ENCODE results near the gene NSF.

The NSF gene

GRCh38 chr17:46753776-46754175, 163.3 kb downstream of the NSF start:
- TF ChIP-seq, protein P1, sequence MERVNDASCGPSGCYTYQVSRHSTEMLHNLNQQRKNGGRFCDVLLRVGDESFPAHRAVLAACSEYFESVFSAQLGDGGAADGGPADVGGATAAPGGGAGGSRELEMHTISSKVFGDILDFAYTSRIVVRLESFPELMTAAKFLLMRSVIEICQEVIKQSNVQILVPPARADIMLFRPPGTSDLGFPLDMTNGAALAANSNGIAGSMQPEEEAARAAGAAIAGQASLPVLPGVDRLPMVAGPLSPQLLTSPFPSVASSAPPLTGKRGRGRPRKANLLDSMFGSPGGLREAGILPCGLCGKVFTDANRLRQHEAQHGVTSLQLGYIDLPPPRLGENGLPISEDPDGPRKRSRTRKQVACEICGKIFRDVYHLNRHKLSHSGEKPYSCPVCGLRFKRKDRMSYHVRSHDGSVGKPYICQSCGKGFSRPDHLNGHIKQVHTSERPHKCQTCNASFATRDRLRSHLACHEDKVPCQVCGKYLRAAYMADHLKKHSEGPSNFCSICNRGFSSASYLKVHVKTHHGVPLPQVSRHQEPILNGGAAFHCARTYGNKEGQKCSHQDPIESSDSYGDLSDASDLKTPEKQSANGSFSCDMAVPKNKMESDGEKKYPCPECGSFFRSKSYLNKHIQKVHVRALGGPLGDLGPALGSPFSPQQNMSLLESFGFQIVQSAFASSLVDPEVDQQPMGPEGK (CRISPR knock-in tag; IDR thresholded peaks at IDR 0.05; ENCODE audit: borderline replicate concordance) = no peak
- TF ChIP-seq ZFP3 (CRISPR knock-in tag; IDR thresholded peaks at IDR 0.05) = no peak
- TF ChIP-seq PPARA (CRISPR knock-in tag; IDR thresholded peaks at IDR 0.05; ENCODE audit: borderline replicate concordance) = no peak
- no peak for TF ChIP-seq TCF4 (CRISPR knock-in tag; IDR thresholded peaks at IDR 0.05; ENCODE audit: borderline replicate concordance)
- TF ChIP-seq, protein P2, sequence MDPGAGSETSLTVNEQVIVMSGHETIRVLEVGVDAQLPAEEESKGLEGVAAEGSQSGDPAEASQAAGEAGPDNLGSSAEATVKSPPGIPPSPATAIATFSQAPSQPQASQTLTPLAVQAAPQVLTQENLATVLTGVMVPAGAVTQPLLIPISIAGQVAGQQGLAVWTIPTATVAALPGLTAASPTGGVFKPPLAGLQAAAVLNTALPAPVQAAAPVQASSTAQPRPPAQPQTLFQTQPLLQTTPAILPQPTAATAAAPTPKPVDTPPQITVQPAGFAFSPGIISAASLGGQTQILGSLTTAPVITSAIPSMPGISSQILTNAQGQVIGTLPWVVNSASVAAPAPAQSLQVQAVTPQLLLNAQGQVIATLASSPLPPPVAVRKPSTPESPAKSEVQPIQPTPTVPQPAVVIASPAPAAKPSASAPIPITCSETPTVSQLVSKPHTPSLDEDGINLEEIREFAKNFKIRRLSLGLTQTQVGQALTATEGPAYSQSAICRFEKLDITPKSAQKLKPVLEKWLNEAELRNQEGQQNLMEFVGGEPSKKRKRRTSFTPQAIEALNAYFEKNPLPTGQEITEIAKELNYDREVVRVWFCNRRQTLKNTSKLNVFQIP (CRISPR knock-in tag; IDR thresholded peaks at IDR 0.05; ENCODE audit: borderline replicate concordance, low read depth) = no peak
- TF ChIP-seq ESRRG (CRISPR knock-in tag; IDR thresholded peaks at IDR 0.05) = no peak
- TF ChIP-seq BACH2 (CRISPR knock-in tag; IDR thresholded peaks at IDR 0.05; ENCODE audit: borderline replicate concordance) = no peak
- no peak for TF ChIP-seq RARB (CRISPR knock-in tag; IDR thresholded peaks at IDR 0.05)
- TF ChIP-seq ISL1 (CRISPR knock-in tag; IDR thresholded peaks at IDR 0.05) = no peak
- TF ChIP-seq ZC3H10 (CRISPR knock-in tag; IDR thresholded peaks at IDR 0.05) = no peak
- TF ChIP-seq, protein P3, sequence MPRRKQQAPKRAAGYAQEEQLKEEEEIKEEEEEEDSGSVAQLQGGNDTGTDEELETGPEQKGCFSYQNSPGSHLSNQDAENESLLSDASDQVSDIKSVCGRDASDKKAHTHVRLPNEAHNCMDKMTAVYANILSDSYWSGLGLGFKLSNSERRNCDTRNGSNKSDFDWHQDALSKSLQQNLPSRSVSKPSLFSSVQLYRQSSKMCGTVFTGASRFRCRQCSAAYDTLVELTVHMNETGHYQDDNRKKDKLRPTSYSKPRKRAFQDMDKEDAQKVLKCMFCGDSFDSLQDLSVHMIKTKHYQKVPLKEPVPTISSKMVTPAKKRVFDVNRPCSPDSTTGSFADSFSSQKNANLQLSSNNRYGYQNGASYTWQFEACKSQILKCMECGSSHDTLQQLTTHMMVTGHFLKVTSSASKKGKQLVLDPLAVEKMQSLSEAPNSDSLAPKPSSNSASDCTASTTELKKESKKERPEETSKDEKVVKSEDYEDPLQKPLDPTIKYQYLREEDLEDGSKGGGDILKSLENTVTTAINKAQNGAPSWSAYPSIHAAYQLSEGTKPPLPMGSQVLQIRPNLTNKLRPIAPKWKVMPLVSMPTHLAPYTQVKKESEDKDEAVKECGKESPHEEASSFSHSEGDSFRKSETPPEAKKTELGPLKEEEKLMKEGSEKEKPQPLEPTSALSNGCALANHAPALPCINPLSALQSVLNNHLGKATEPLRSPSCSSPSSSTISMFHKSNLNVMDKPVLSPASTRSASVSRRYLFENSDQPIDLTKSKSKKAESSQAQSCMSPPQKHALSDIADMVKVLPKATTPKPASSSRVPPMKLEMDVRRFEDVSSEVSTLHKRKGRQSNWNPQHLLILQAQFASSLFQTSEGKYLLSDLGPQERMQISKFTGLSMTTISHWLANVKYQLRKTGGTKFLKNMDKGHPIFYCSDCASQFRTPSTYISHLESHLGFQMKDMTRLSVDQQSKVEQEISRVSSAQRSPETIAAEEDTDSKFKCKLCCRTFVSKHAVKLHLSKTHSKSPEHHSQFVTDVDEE (CRISPR knock-in tag; IDR thresholded peaks at IDR 0.05) = no peak
- no peak for TF ChIP-seq ZNF70 (CRISPR knock-in tag; IDR thresholded peaks at IDR 0.05)
- TF ChIP-seq GLIS3 (CRISPR knock-in tag; IDR thresholded peaks at IDR 0.05) = no peak
- TF ChIP-seq, protein P4, sequence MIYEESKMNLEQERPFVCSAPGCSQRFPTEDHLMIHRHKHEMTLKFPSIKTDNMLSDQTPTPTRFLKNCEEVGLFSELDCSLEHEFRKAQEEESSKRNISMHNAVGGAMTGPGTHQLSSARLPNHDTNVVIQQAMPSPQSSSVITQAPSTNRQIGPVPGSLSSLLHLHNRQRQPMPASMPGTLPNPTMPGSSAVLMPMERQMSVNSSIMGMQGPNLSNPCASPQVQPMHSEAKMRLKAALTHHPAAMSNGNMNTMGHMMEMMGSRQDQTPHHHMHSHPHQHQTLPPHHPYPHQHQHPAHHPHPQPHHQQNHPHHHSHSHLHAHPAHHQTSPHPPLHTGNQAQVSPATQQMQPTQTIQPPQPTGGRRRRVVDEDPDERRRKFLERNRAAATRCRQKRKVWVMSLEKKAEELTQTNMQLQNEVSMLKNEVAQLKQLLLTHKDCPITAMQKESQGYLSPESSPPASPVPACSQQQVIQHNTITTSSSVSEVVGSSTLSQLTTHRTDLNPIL (CRISPR knock-in tag; IDR thresholded peaks at IDR 0.05; ENCODE audit: low read depth) = no peak
- TF ChIP-seq CSRNP3 (CRISPR knock-in tag; IDR thresholded peaks at IDR 0.05) = no peak
- TF ChIP-seq ZNF8 (CRISPR knock-in tag; IDR thresholded peaks at IDR 0.05) = no peak
- TF ChIP-seq CSDC2 (CRISPR knock-in tag; IDR thresholded peaks at IDR 0.05) = no peak
- ATAC-seq = no peak

DNA sequence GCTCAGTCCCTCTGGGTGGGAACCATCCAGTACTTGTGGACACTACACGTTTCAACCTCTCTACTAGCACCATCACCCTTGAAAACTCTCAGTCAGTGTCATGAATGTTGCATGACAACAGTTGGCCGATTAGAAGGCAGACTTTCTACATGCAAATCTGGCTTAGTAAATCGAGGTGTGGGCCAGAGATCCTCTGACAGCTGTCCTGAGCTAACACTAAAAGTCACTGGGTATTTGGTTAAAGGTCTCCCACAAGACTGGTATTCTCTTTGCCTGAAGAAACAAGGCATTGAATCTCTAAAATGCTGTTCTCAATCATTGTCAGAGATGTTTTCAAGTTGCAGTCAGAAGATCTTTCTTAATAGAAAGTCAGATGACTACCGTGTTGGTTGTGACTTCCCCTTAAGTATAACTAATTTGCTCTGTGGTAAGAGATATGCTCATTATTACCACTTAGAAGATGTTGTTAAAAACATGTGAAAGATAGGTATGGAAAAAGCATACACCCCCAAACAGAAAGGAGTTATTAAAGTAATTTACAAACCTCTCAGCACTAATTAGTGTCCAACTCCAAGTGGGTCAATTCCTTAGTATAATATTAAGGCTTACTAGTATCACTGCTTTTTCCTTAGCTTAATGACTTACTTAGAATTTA, 165.7 kb downstream of the NSF start:
- TF ChIP-seq, protein P1 (CRISPR knock-in tag; IDR thresholded peaks at IDR 0.05; ENCODE audit: borderline replicate concordance) = no peak
- TF ChIP-seq SNAI2 (CRISPR knock-in tag; IDR thresholded peaks at IDR 0.05) = no peak
- no peak for TF ChIP-seq CSRNP3 (CRISPR knock-in tag; IDR thresholded peaks at IDR 0.05)
- TF ChIP-seq TCF4 (CRISPR knock-in tag; IDR thresholded peaks at IDR 0.05; ENCODE audit: borderline replicate concordance) = no peak
- no peak for TF ChIP-seq ZNF70 (CRISPR knock-in tag; IDR thresholded peaks at IDR 0.05)
- TF ChIP-seq PPARA (CRISPR knock-in tag; IDR thresholded peaks at IDR 0.05; ENCODE audit: borderline replicate concordance) = no peak
- no peak for TF ChIP-seq ISL1 (CRISPR knock-in tag; IDR thresholded peaks at IDR 0.05)
- TF ChIP-seq ZNF565 (CRISPR knock-in tag; conservative IDR thresholded peaks at IDR 0.05; ENCODE audit: low read depth) = no peak
- no peak for ATAC-seq
